Tibial nerve (tissue), 4 donors: ENCODE data around the gene BLID. TPM values are rescaled to one million over a fixed set of nuclear protein-coding genes. Genes with fewer than 3 reads are reported as not detected.

Source experiments
- DNase-seq, 2 donors: peaks; one replicate each; pipeline ENCODE4 v3.0.0-alpha.2; 2019; ENCODE audit warnings: low spot score in 2 of 2
- H3K27ac ChIP-seq, 4 donors: fragments of 200-600 bp; sonication (generic) in 3 of 4; one replicate each; pipeline ENCODE4 v1.5.1; 2017 to 2019; ENCODE audit warnings: mild to moderate bottlenecking in 1 of 4
- H3K27me3 ChIP-seq, 2 donors: fragments of 200-600 bp; sonication (generic) in 1 of 2; one replicate each; pipeline versions ENCODE4 v1.5.1 to v1.6.0; 2017 to 2019
- H3K36me3 ChIP-seq, 3 donors: fragments of 200-600 bp; sonication (generic); one replicate each; pipeline ENCODE4 v1.5.1; 2018 to 2019
- H3K4me1 ChIP-seq, 4 donors: fragments of 200-600 bp; sonication (generic) in 3 of 4; one replicate each; pipeline ENCODE4 v1.5.1; 2017 to 2019
- H3K4me3 ChIP-seq, 4 donors: fragments of 200-600 bp; sonication (generic) in 3 of 4; one replicate each; pipeline ENCODE4 v1.5.1; 2017 to 2019; ENCODE audit warnings: mild to moderate bottlenecking in 1 of 4, moderate library complexity in 1 of 4
- H3K9me3 ChIP-seq, 4 donors: fragments of 200-600 bp; sonication (generic) in 3 of 4; one replicate each; pipeline ENCODE4 v1.5.1; 2017 to 2019
- CTCF ChIP-seq, 5 experiments: fragments of 200-600 bp in 3 of 5; fragments of 450-650 bp in 2 of 5; sonication (generic) in 3 of 5; IDR thresholded peaks; one replicate each; pipeline ENCODE4 v1.5.1; 2016 to 2019; ENCODE audit warnings: antibody characterized with exemption in 5 of 5, mild to moderate bottlenecking in 3 of 5, moderate library complexity in 2 of 5
- EP300 ChIP-seq, 2 donors: sonication (generic); formaldehyde crosslinking; IDR thresholded peaks; one replicate each; pipeline ENCODE4 v1.6.1; 2017; ENCODE audit warnings: antibody characterized with exemption in 2 of 2, mild to moderate bottlenecking in 1 of 2
- POLR2A ChIP-seq, 2 donors: fragments of 450-650 bp; IDR thresholded peaks; one replicate each; pipeline ENCODE4 v1.6.1; 2017; ENCODE audit warnings: antibody characterized with exemption in 2 of 2, mild to moderate bottlenecking in 2 of 2, moderate library complexity in 2 of 2
- WGBS, 2 donors: methylation state at CpG; one replicate each; pipeline ENCODE4 v1.1.5; 2018; 5-methylcytosine and 5-hydroxymethylcytosine counted together
- total RNA-seq, 4 donors: library from RNA; depleted of rRNA; stranded (reverse); fragments of >200 nt; gene quantifications; one replicate each; pipeline ENCODE4 v1.1.0, GENCODE V29; 2016

Gene BLID
- total RNA-seq, 4 donors from 2014 or later, result 1.7 to 7.0 (median 4.8) TPM

- Histone ChIP-seq H3K9me3 (no peaks in the 10 kb centered on the region), H3K27ac (no peak overlapping the region), H3K36me3 (no peaks in the 10 kb centered on the region), H3K27me3 (no peaks in the 10 kb centered on the region), H3K4me3 (no peak overlapping the region), H3K4me1 (peaks cover 0 to 7% (median 0%) of the 10 kb centered on the region in 4 donors)
- 67 to 71% methylated on average over 2 of the region's 2 CpGs for WGBS, 2 donors
- no peak for TF ChIP-seq EP300 (IDR thresholded peaks at IDR 0.05)
- TF ChIP-seq CTCF (IDR thresholded peaks at IDR 0.05), result no peak
- no peak for TF ChIP-seq POLR2A (IDR thresholded peaks at IDR 0.05)
- DNase-seq, result no peak
Measured at GRCh38 chr11:122122179-122122578, 6.2 kb upstream of the BLID start.

GRCh38 chr11:122120096-122120495 is 4.1 kb upstream of the BLID start:
- no peaks in the 10 kb centered on the region for H3K9me3 ChIP-seq
- peaks cover 0 to 28% (median 4%) of the 10 kb centered on the region in 4 donors for H3K4me1 ChIP-seq
- H3K4me3 ChIP-seq, result no peak overlapping the region
- no peak for DNase-seq
- no peaks in the 10 kb centered on the region for H3K36me3 ChIP-seq
- WGBS, 2 donors, result 72 to 80% methylated on average over 6 of the region's 6 CpGs
- TF ChIP-seq CTCF (IDR thresholded peaks at IDR 0.05), result no peak
- TF ChIP-seq EP300 (IDR thresholded peaks at IDR 0.05), result no peak
- TF ChIP-seq POLR2A (IDR thresholded peaks at IDR 0.05), result no peak
- no peaks in the 10 kb centered on the region for H3K27me3 ChIP-seq
- no peak overlapping the region for H3K27ac ChIP-seq

GRCh38 chr11:122116591-122116990 is 576 bp upstream of the BLID start:
- Histone ChIP-seq H3K36me3 (no peaks in the 10 kb centered on the region), H3K27ac (peak overlapping the region in 2 of 4 donors; percentile 82 to 86), H3K27me3 (no peaks in the 10 kb centered on the region), H3K9me3 (no peaks in the 10 kb centered on the region), H3K4me3 (no peak overlapping the region), H3K4me1 (peaks cover 0 to 43% (median 4%) of the 10 kb centered on the region in 4 donors)
- TF ChIP-seq POLR2A (IDR thresholded peaks at IDR 0.05) (no peak), CTCF (IDR thresholded peaks at IDR 0.05) (no peak), EP300 (IDR thresholded peaks at IDR 0.05) (no peak)
- DNase-seq, result no peak

GRCh38 chr11:122114976-122115375 is 1.0 kb downstream of the BLID start:
- Histone ChIP-seq H3K4me3 (no peak overlapping the region), H3K36me3 (no peaks in the 10 kb centered on the region), H3K27ac (peak overlapping the region in 3 of 4 donors; percentile 61 to 86 (median 82)), H3K27me3 (no peaks in the 10 kb centered on the region), H3K4me1 (peaks cover 0 to 43% (median 4%) of the 10 kb centered on the region in 4 donors), H3K9me3 (no peaks in the 10 kb centered on the region)
- TF ChIP-seq EP300 (IDR thresholded peaks at IDR 0.05) (no peak), CTCF (IDR thresholded peaks at IDR 0.05) (no peak)
- WGBS, 2 donors, result 56 to 59% methylated on average over 2 of the region's 2 CpGs
- DNase-seq, result no peak

GRCh38 chr11:122113836-122114825 is 1.9 kb downstream of the BLID start:
- WGBS, 2 donors, result 31 to 37% methylated on average over 8 of the region's 8 CpGs
- no peak for TF ChIP-seq POLR2A (IDR thresholded peaks at IDR 0.05)
- peak in 1 of 5 experiments; percentile 9 for TF ChIP-seq CTCF (IDR thresholded peaks at IDR 0.05)
- TF ChIP-seq EP300 (IDR thresholded peaks at IDR 0.05), result no peak
- H3K4me3 ChIP-seq, result peak overlapping the region in 3 of 4 donors; percentile 6 to 33 (median 18)
- peak overlapping the region; percentile 48 to 86 (median 72) for H3K27ac ChIP-seq
- H3K4me1 ChIP-seq, result peaks cover 0 to 43% (median 4%) of the 10 kb centered on the region in 4 donors
- no peaks in the 10 kb centered on the region for H3K36me3 ChIP-seq
- no peaks in the 10 kb centered on the region for H3K27me3 ChIP-seq
- no peak for DNase-seq
- no peaks in the 10 kb centered on the region for H3K9me3 ChIP-seq
